H1 (cell line): ENCODE data around the gene LRBA. TPM values are rescaled to one million over a fixed set of nuclear protein-coding genes. Genes with fewer than 3 reads are reported as not detected.

Experiments used
- CREB1 ChIP-seq: IDR thresholded peaks from 2 replicates; pipeline ENCODE4 v1.6.1; 2012; ENCODE audit warnings: inconsistent platforms
- E2F6 ChIP-seq: IDR thresholded peaks from 2 replicates; pipeline ENCODE4 v1.6.1; 2012; ENCODE audit warnings: inconsistent platforms
- GABPA ChIP-seq: IDR thresholded peaks from 2 replicates; pipeline ENCODE4 v1.6.1; 2011; ENCODE audit warnings: mild to moderate bottlenecking, low read length, moderate library complexity, borderline replicate concordance; ENCODE audit not compliant: insufficient read depth
- KDM1A ChIP-seq: fragments of 200-600, 300-600 bp; sonication (generic); IDR thresholded peaks from 2 replicates; pipeline ENCODE4 v1.7.1; 2016; ENCODE audit warnings: mild to moderate bottlenecking, low read length, borderline replicate concordance
- NANOG ChIP-seq: IDR thresholded peaks from 2 replicates; pipeline ENCODE4 v1.6.1; 2011; ENCODE audit warnings: low read length, low read depth, mild to moderate bottlenecking, inconsistent platforms; ENCODE audit not compliant: insufficient read depth, poor library complexity, severe bottlenecking
- SRF ChIP-seq: IDR thresholded peaks from 2 replicates; pipeline ENCODE4 v1.6.1; 2011; ENCODE audit warnings: mild to moderate bottlenecking, low read depth, low read length, moderate library complexity
- polyA plus RNA-seq, 7 experiments: library from polyadenylated mRNA; depleted of rRNA in 3 of 7; stranded (reverse) in 5 of 7; unstranded in 2 of 7; fragments of >200 nt in 5 of 7; fragments of 200-250 nt in 2 of 7; gene quantifications; 1 replicate in 5 of 7; 2 replicates in 1 of 7; 4 replicates in 1 of 7; pipeline versions ENCODE4 v1.2.1 to v1.2.3, GENCODE V29; 2011 to 2013; ENCODE audit warnings: missing spikeins in 2 of 7, mixed read lengths in 2 of 7
- total RNA-seq: library from RNA; stranded (reverse); fragmentation: NEBNext Ultra II Directional; extraction: Animal tissue kit (Norgen Biotek cat#: 25700); gene quantifications from 2 replicates; pipeline ENCODE4 v1.2.1, GENCODE V29; 2021
- TF ChIP-seq, protein P1 (sequence below): fragments of 300-600 bp; sonication (generic); IDR thresholded peaks from 2 replicates; pipeline ENCODE4 v1.7.1; 2012; ENCODE audit warnings: low read length, moderate library complexity, mild to moderate bottlenecking, inconsistent platforms; ENCODE audit not compliant: insufficient replicate concordance

Gene LRBA
- total and polyA plus RNA-seq, 2 of the 8 experiments (the other 6 are each of a cell fraction or from before 2014, with no cell fraction given) = 54.6 to 83.2 TPM

DNA sequence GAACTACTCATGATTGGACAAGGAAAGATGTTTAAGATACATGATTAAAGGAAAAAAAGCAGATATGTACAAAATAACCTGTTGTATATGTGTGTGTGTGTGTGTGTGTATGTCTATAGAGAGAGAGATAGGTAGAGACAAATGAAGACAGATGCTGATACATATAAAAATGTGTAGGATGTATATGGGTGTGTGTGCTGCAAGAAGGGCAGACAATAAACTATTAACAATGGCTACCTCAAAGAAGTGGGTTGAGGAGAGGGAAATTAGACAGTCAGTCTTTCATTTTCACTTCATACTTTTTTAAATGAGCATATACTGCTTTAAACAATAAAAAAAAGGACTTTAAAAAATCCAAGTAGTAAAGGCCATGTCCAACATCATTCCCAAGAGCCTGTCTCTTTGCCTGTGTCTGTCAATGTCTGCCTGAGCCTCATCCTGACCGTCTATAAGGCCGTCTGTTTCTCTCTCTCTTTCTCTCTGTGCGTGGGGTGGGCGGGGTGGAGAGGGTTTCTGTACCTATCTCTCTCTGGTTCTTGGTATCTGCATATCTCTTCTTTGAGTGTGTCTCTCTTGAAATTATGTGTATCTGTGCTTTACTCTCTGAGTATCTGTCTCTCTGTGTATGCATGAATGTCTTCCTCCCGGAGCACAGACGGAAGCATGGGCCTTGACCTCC lies 62.8 kb downstream of the LRBA start (continued):
- TF ChIP-seq, protein P1, sequence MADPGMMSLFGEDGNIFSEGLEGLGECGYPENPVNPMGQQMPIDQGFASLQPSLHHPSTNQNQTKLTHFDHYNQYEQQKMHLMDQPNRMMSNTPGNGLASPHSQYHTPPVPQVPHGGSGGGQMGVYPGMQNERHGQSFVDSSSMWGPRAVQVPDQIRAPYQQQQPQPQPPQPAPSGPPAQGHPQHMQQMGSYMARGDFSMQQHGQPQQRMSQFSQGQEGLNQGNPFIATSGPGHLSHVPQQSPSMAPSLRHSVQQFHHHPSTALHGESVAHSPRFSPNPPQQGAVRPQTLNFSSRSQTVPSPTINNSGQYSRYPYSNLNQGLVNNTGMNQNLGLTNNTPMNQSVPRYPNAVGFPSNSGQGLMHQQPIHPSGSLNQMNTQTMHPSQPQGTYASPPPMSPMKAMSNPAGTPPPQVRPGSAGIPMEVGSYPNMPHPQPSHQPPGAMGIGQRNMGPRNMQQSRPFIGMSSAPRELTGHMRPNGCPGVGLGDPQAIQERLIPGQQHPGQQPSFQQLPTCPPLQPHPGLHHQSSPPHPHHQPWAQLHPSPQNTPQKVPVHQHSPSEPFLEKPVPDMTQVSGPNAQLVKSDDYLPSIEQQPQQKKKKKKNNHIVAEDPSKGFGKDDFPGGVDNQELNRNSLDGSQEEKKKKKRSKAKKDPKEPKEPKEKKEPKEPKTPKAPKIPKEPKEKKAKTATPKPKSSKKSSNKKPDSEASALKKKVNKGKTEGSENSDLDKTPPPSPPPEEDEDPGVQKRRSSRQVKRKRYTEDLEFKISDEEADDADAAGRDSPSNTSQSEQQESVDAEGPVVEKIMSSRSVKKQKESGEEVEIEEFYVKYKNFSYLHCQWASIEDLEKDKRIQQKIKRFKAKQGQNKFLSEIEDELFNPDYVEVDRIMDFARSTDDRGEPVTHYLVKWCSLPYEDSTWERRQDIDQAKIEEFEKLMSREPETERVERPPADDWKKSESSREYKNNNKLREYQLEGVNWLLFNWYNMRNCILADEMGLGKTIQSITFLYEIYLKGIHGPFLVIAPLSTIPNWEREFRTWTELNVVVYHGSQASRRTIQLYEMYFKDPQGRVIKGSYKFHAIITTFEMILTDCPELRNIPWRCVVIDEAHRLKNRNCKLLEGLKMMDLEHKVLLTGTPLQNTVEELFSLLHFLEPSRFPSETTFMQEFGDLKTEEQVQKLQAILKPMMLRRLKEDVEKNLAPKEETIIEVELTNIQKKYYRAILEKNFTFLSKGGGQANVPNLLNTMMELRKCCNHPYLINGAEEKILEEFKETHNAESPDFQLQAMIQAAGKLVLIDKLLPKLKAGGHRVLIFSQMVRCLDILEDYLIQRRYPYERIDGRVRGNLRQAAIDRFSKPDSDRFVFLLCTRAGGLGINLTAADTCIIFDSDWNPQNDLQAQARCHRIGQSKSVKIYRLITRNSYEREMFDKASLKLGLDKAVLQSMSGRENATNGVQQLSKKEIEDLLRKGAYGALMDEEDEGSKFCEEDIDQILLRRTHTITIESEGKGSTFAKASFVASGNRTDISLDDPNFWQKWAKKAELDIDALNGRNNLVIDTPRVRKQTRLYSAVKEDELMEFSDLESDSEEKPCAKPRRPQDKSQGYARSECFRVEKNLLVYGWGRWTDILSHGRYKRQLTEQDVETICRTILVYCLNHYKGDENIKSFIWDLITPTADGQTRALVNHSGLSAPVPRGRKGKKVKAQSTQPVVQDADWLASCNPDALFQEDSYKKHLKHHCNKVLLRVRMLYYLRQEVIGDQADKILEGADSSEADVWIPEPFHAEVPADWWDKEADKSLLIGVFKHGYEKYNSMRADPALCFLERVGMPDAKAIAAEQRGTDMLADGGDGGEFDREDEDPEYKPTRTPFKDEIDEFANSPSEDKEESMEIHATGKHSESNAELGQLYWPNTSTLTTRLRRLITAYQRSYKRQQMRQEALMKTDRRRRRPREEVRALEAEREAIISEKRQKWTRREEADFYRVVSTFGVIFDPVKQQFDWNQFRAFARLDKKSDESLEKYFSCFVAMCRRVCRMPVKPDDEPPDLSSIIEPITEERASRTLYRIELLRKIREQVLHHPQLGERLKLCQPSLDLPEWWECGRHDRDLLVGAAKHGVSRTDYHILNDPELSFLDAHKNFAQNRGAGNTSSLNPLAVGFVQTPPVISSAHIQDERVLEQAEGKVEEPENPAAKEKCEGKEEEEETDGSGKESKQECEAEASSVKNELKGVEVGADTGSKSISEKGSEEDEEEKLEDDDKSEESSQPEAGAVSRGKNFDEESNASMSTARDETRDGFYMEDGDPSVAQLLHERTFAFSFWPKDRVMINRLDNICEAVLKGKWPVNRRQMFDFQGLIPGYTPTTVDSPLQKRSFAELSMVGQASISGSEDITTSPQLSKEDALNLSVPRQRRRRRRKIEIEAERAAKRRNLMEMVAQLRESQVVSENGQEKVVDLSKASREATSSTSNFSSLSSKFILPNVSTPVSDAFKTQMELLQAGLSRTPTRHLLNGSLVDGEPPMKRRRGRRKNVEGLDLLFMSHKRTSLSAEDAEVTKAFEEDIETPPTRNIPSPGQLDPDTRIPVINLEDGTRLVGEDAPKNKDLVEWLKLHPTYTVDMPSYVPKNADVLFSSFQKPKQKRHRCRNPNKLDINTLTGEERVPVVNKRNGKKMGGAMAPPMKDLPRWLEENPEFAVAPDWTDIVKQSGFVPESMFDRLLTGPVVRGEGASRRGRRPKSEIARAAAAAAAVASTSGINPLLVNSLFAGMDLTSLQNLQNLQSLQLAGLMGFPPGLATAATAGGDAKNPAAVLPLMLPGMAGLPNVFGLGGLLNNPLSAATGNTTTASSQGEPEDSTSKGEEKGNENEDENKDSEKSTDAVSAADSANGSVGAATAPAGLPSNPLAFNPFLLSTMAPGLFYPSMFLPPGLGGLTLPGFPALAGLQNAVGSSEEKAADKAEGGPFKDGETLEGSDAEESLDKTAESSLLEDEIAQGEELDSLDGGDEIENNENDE = no peak
- TF ChIP-seq E2F6 (no peak), NANOG (no peak), GABPA (no peak), CREB1 (no peak), SRF (no peak), KDM1A (no peak)
